ENCODE data around the gene NTHL1.

NTHL1 gene

GRCh38 chr16:2008009-2008526 lies 39.6 kb downstream of the NTHL1 start:
- DNase-seq (ENCODE audit: low read depth in 2 of 2), result no peak

GRCh38 chr16:2007081-2007836 lies 40.4 kb downstream of the NTHL1 start:
- no peak for DNase-seq (ENCODE audit: low read depth in 2 of 2)

- no peak for DNase-seq (ENCODE audit: low read depth in 2 of 2)
Observed at GRCh38 chr16:2006317-2006716, 41.3 kb downstream of the NTHL1 start.

- DNase-seq (ENCODE audit: low read depth in 2 of 2), result no peak
Observed at GRCh38 chr16:2005646-2006045, 42.0 kb downstream of the NTHL1 start.

- no peak for DNase-seq (ENCODE audit: low read depth in 2 of 2)
Observed at GRCh38 chr16:2004795-2005517, 42.7 kb downstream of the NTHL1 start.

- peak in 1 of 2 experiments; percentile 21 for DNase-seq (ENCODE audit: low read depth in 2 of 2)
Observed at GRCh38 chr16:2003827-2004641, 43.6 kb downstream of the NTHL1 start.

- DNase-seq (ENCODE audit: low read depth in 2 of 2), result no peak
Observed at GRCh38 chr16:2003231-2003826, 44.3 kb downstream of the NTHL1 start.

GRCh38 chr16:2002406-2003230 lies 45.0 kb downstream of the NTHL1 start:
- DNase-seq (ENCODE audit: low read depth in 2 of 2), result no peak

GRCh38 chr16:2001456-2002355 lies 45.9 kb downstream of the NTHL1 start:
- DNase-seq (ENCODE audit: low read depth in 2 of 2), result no peak

- DNase-seq (ENCODE audit: low read depth in 2 of 2), result no peak
Observed at GRCh38 chr16:2001035-2001434, 46.6 kb downstream of the NTHL1 start.

- no peak for DNase-seq (ENCODE audit: low read depth in 2 of 2)
Observed at GRCh38 chr16:1999866-2000514, 47.6 kb downstream of the NTHL1 start.

GRCh38 chr16:1998852-1999801 lies 48.5 kb downstream of the NTHL1 start:
- DNase-seq (ENCODE audit: low read depth in 2 of 2), result no peak

GRCh38 chr16:1998360-1998835 lies 49.2 kb downstream of the NTHL1 start:
- DNase-seq (ENCODE audit: low read depth in 2 of 2), result no peak

- DNase-seq (ENCODE audit: low read depth in 2 of 2), result no peak
Observed at GRCh38 chr16:1997494-1998359, 49.9 kb downstream of the NTHL1 start.

- DNase-seq (ENCODE audit: low read depth in 2 of 2), result no peak
Observed at GRCh38 chr16:1993731-1994131, 53.9 kb downstream of the NTHL1 start.

GRCh38 chr16:1992704-1993317 lies 54.8 kb downstream of the NTHL1 start:
- DNase-seq (ENCODE audit: low read depth in 2 of 2), result no peak
